ENCODE results near the gene SLC36A1.

DNA sequence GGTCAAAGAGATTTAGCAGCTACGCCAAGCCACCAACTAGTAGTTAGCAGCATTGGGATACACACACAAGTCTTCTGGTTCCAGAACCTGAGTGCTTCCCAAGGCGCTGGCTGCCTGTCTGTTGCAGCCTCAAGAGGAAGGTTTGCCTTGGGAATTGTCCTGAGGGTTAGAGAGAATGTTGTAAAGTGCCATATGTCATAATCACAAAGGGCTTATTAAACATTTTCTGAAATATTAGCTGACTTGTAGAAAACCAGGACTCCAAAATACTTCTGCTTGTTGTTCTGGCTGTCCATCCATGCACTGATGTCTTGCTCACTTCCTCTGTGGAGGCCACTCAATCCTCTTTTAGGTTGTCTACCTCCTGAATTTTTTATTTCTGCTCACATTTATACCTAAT lies 46.3 kb downstream of the SLC36A1 start:
- TF ChIP-seq CTCF (conservative IDR thresholded peaks at IDR 0.05 in 1 of 2, IDR thresholded peaks at IDR 0.05 in 1 of 2; ENCODE audit: low read depth in 1 of 2, low read length in 2 of 2) (no peak), EZH2 (IDR thresholded peaks at IDR 0.05; ENCODE audit: low read length, missing control alignments) (no peak)

All from fibroblast of lung (primary cell).